ENCODE measurements around the gene PLA2G2F.

The PLA2G2F gene

GRCh38 chr1:20192871-20193411, 53.8 kb downstream of the PLA2G2F start:
- TF ChIP-seq CTCF (IDR thresholded peaks at IDR 0.05; ENCODE audit: low read depth, low read length, poor library complexity, severe bottlenecking), result no peak
- no peak for TF ChIP-seq EZH2phosphoT487 (IDR thresholded peaks at IDR 0.05; ENCODE audit: borderline replicate concordance, low read length)
- H3F3A ChIP-seq (ENCODE audit: control insufficient read depth, insufficient read depth), result no peaks in the 10 kb centered on the region

GRCh38 chr1:20194224-20194623, 55.1 kb downstream of the PLA2G2F start:
- H3K36me3 ChIP-seq (ENCODE audit: control insufficient read depth, low read length), result no peaks in the 10 kb centered on the region
- H3F3A ChIP-seq (ENCODE audit: control insufficient read depth, insufficient read depth), result no peaks in the 10 kb centered on the region
- no peaks in the 10 kb centered on the region for H3K9me3 ChIP-seq (ENCODE audit: control insufficient read depth, insufficient read depth, low read length)
- TF ChIP-seq EZH2phosphoT487 (IDR thresholded peaks at IDR 0.05; ENCODE audit: borderline replicate concordance, low read length), result no peak
- TF ChIP-seq CTCF (IDR thresholded peaks at IDR 0.05; ENCODE audit: low read depth, low read length, poor library complexity, severe bottlenecking), result no peak
- no peaks in the 10 kb centered on the region for H4K20me1 ChIP-seq (ENCODE audit: control insufficient read depth, insufficient read depth, low read depth, low read length)
- peaks cover 8% of the 10 kb centered on the region for H3K4me1 ChIP-seq (ENCODE audit: control insufficient read depth, low read length)
- peaks cover 24% of the 10 kb centered on the region for H3K27me3 ChIP-seq (ENCODE audit: control insufficient read depth, low read length)
- H3K27ac ChIP-seq (ENCODE audit: low read depth, low read length), result no peak overlapping the region
- no peaks in the 10 kb centered on the region for H3K9me2 ChIP-seq (replicated peaks; ENCODE audit: control insufficient read depth, low read length)
- no peak overlapping the region for H3K4me3 ChIP-seq (ENCODE audit: low read length)
- H3K4me2 ChIP-seq (ENCODE audit: low read length), result no peak overlapping the region
- no peaks in the 10 kb centered on the region for H3K79me2 ChIP-seq (ENCODE audit: control insufficient read depth, low read length)

More at GRCh38 chr1:20192871-20193411, 53.8 kb downstream of the PLA2G2F start:
- H3K4me1 ChIP-seq (ENCODE audit: control insufficient read depth, low read length), result peaks cover 9% of the 10 kb centered on the region
- no peaks in the 10 kb centered on the region for H3K9me2 ChIP-seq (replicated peaks; ENCODE audit: control insufficient read depth, low read length)
- no peaks in the 10 kb centered on the region for H3K79me2 ChIP-seq (ENCODE audit: control insufficient read depth, low read length)
- no peaks in the 10 kb centered on the region for H3K36me3 ChIP-seq (ENCODE audit: control insufficient read depth, low read length)
- peaks cover 29% of the 10 kb centered on the region for H3K27me3 ChIP-seq (ENCODE audit: control insufficient read depth, low read length)
- H4K20me1 ChIP-seq (ENCODE audit: control insufficient read depth, insufficient read depth, low read depth, low read length), result no peaks in the 10 kb centered on the region
- no peak overlapping the region for H3K4me2 ChIP-seq (ENCODE audit: low read length)
- no peak overlapping the region for H3K4me3 ChIP-seq (ENCODE audit: low read length)
- no peaks in the 10 kb centered on the region for H3K9me3 ChIP-seq (ENCODE audit: control insufficient read depth, insufficient read depth, low read length)
- no peak overlapping the region for H3K27ac ChIP-seq (ENCODE audit: low read depth, low read length)

GRCh38 chr1:20194757-20195461, 55.8 kb downstream of the PLA2G2F start:
- H3K9me3 ChIP-seq (ENCODE audit: control insufficient read depth, insufficient read depth, low read length), result no peaks in the 10 kb centered on the region
- no peaks in the 10 kb centered on the region for H4K20me1 ChIP-seq (ENCODE audit: control insufficient read depth, insufficient read depth, low read depth, low read length)
- H3K27me3 ChIP-seq (ENCODE audit: control insufficient read depth, low read length), result peaks cover 24% of the 10 kb centered on the region
- no peak overlapping the region for H3K4me3 ChIP-seq (ENCODE audit: low read length)
- no peaks in the 10 kb centered on the region for H3K9me2 ChIP-seq (replicated peaks; ENCODE audit: control insufficient read depth, low read length)
- H3F3A ChIP-seq (ENCODE audit: control insufficient read depth, insufficient read depth), result no peaks in the 10 kb centered on the region
- peak overlapping the region; percentile 32; the same call in 1 of the 2 replicates for H3K4me2 ChIP-seq (ENCODE audit: low read length)
- TF ChIP-seq EZH2phosphoT487 (IDR thresholded peaks at IDR 0.05; ENCODE audit: borderline replicate concordance, low read length), result no peak; the same call in 1 of the 2 replicates
- TF ChIP-seq CTCF (IDR thresholded peaks at IDR 0.05; ENCODE audit: low read depth, low read length, poor library complexity, severe bottlenecking), result peak; percentile 96
- no peaks in the 10 kb centered on the region for H3K79me2 ChIP-seq (ENCODE audit: control insufficient read depth, low read length)
- H3K27ac ChIP-seq (ENCODE audit: low read depth, low read length), result no peak overlapping the region
- no peaks in the 10 kb centered on the region for H3K36me3 ChIP-seq (ENCODE audit: control insufficient read depth, low read length)
- H3K4me1 ChIP-seq (ENCODE audit: control insufficient read depth, low read length), result peaks cover 15% of the 10 kb centered on the region
